DOHH2 (cell line): Measurements from ENCODE around the gene DIPK2A.

ENCODE experiments used
- CTCF ChIP-seq: fragments of 200-600 bp; sonication (generic); IDR thresholded peaks from one replicate; pipeline ENCODE4 v1.5.1; 2014; ENCODE audit warnings: antibody characterized with exemption, mild to moderate bottlenecking, low read depth, low read length; ENCODE audit not compliant: poor library complexity, severe bottlenecking
- EZH2phosphoT487 ChIP-seq: fragments of 200-600 bp; sonication (generic); IDR thresholded peaks from 2 replicates; pipeline ENCODE4 v1.6.1; 2017; ENCODE audit warnings: borderline replicate concordance, mild to moderate bottlenecking, antibody characterized with exemption, low read length, moderate library complexity, mixed read lengths

GRCh38 chr3:143934791-143935190 is 36.8 kb upstream of the DIPK2A start:
- TF ChIP-seq CTCF (no peak), EZH2phosphoT487 (no peak)
